Measurements from ENCODE around the gene ZFYVE27.
"Not testable (repeated sequence)": the region's sequence is repeated elsewhere in the genome, so short reads cannot be mapped to it uniquely, and the experiment has no call there.

Gene ZFYVE27, protein sequence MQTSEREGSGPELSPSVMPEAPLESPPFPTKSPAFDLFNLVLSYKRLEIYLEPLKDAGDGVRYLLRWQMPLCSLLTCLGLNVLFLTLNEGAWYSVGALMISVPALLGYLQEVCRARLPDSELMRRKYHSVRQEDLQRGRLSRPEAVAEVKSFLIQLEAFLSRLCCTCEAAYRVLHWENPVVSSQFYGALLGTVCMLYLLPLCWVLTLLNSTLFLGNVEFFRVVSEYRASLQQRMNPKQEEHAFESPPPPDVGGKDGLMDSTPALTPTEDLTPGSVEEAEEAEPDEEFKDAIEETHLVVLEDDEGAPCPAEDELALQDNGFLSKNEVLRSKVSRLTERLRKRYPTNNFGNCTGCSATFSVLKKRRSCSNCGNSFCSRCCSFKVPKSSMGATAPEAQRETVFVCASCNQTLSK

DNA sequence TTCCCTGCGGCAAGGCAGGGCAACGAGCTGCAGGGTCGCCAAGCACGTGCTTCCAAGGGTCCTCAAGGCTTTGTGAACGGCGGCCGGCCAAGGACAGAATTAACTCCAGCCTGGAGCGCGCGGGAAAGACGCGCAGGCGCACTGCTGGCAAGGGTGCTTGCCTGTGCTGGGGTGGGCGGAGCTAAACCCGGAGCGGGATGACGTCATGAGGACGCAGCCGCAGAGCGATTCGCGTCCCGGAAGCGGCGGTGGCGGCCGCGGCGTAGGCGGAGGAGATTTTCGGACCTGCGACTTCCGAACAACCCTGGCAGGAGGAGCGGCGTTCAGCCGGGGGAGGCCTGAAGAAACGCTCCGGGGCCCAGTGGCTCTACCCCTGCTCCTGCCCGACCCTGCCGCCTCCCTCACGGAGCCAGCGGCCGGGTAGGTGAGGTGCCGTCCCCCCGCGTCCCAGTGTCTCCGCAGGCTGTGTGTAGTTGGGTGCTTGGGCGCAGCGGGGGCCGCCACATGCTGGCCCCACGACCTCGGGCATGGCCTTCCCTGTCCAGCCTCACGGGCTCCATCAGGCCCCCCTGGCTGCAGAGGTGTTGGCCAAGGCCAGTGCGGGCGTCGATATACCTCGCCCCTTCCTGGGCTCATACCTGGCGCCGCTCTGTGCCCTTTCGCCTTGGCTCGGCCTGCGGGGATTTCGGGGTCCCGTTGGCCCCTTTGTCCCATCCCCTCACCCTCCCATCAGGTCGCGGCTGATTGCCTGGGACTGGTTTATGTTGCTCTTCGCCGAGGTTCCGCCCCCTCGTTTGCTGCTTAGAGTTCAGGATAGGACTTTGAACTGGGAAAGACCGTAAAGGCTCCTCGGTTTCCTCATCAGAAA is at the start of gene ZFYVE27:
TSS of gene ZFYVE27 (plus strand) at position 227 of the 868 bp plus-strand sequence. CDS start 1,350 bp downstream, outside the sequence.
- no peak for TF ChIP-seq Cebpa-rat (IDR thresholded peaks at IDR 0.05)
- Histone ChIP-seq H4K20me1 (peaks cover 35 to 50% (median 47%) of the 10 kb centered on the region in 11 experiments; a peak in 21 of 22 replicates), H3K4me2 (peak within 1 kb of the TSS; percentile 88 to 98 (median 96)), H3K9ac (peak within 1 kb of the TSS; percentile 87 to 97 (median 92)), H3K27ac (peak within 1 kb of the TSS; percentile 85 to 95 (median 89)), H3K4me3 (peak within 1 kb of the TSS; percentile 78 to 100 (median 89)), H3K27me3 (no peaks in the 10 kb centered on the region), H3K9me3 (replicated peaks in 1 of 11) (peaks cover 0 to 11% (median 5%) of the 10 kb centered on the region in 11 experiments; a peak in 9 of 22 replicates), H3K4me1 (peaks cover 49 to 59% (median 55%) of the 10 kb centered on the region in 10 experiments), H3K36me3 (peaks cover 21 to 37% (median 27%) of the 10 kb centered on the region in 11 experiments; a peak in 20 of 22 replicates)

DNA sequence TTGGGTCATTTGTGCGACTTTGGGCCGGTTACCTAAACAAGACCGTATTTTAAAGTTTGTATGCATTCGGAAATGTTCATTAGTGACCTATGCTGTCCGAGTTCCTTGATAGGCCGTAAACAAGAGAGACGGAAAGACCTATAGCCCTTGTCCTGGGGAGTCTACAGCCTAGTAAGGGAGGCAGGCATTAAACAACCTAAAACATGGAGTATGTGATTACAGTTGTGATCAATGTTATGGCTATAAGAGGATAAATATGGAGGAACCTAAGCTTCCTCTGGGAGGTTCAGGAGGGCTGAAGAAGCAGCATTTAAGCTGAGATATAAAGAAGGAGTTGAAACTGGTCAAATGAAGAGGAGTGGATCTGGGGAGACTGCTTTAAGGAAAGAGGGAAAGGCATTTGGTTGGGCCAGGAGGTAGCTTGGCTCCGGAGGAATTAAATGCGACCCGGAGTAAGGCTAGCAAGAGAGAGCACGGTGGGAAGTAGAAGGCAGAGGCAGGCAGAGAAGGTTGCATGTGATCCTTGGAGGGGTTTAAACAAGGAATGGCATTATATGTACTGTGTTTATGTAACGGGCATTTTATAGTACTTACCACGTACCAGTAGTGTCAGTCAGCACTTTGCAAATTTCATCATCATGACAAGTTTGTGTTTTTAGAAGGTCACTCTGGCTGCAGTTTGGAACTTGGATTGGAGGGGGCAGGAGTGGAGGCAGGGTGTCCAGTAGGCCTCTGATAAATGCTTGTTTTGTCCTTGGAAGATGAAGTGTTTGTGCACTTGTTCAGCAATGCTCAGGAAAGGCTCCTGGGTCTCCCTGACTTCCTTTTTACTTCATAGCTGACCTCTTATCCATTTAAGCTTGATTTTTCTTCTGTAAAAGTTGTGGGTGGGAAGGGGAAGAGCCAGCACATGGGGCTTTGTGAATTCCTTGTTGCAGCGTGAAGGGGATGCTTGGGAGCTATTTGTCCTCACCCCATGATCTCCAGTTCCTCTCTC is 48.8 kb upstream of the ZFYVE27 start:
- peak overlapping the region; percentile 83 to 98 (median 96) for H3K4me2 ChIP-seq
- no peak for TF ChIP-seq Cebpa-rat (IDR thresholded peaks at IDR 0.05)
- H3K4me1 ChIP-seq, result peaks cover 42 to 78% (median 58%) of the 10 kb centered on the region in 10 experiments
- no peaks in the 10 kb centered on the region for H3K36me3 ChIP-seq
- H3K27ac ChIP-seq, result peak overlapping the region; percentile 57 to 86 (median 67)
- H4K20me1 ChIP-seq, result peaks cover 0 to 34% (median 0%) of the 10 kb centered on the region in 11 experiments; a peak in 6 of 22 replicates
- H3K27me3 ChIP-seq, result no peaks in the 10 kb centered on the region
- peak overlapping the region; percentile 49 to 82 (median 75); a peak in 21 of 22 replicates for H3K9ac ChIP-seq
- peak overlapping the region; percentile 62 to 83 (median 72); a peak in 19 of 20 replicates for H3K4me3 ChIP-seq
- H3K9me3 ChIP-seq (replicated peaks in 1 of 11), result peaks cover 0 to 2% (median 0%) of the 10 kb centered on the region in 11 experiments; a peak in 2 of 22 replicates

DNA sequence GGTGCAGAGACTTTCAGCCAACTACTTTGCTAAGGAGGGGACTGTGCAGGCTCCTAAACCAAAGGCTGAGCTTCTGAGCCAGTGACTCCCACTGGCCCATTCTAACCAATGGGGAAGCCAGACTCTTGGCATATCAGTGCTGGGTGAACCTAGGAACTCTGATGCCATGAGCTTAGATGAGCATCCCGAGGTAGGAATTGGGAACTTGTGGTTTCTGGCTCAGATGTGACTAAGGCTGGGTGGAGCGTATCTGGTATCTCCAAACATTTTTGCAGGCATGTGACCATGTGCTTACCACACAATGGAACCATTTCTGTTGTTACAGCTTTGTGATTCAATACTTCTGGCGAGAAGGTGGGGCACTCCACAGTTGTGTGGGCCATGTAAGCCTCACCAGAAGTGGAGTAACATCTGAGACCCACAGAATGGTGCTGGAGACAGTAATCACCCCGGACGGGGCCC is 47.3 kb upstream of the ZFYVE27 start:
- Histone ChIP-seq H3K4me2 (peak overlapping the region in 6 of 11 experiments; percentile 12 to 98 (median 87); a peak in 11 of 22 replicates), H3K4me3 (no peak overlapping the region), H3K9me3 (replicated peaks in 1 of 11) (peaks cover 0 to 9% (median 0%) of the 10 kb centered on the region in 11 experiments; a peak in 3 of 22 replicates), H3K9ac (peak overlapping the region in 4 of 11 experiments; percentile 6 to 80 (median 66); a peak in 5 of 22 replicates), H3K27me3 (no peaks in the 10 kb centered on the region), H3K27ac (peak overlapping the region in 6 of 11 experiments; percentile 39 to 86 (median 80); a peak in 11 of 22 replicates), H3K4me1 (peaks cover 32 to 63% (median 46%) of the 10 kb centered on the region in 10 experiments), H4K20me1 (peaks cover 0 to 20% (median 0%) of the 10 kb centered on the region in 11 experiments; a peak in 3 of 22 replicates), H3K36me3 (no peaks in the 10 kb centered on the region)
- TF ChIP-seq Cebpa-rat (IDR thresholded peaks at IDR 0.05), result no peak

DNA sequence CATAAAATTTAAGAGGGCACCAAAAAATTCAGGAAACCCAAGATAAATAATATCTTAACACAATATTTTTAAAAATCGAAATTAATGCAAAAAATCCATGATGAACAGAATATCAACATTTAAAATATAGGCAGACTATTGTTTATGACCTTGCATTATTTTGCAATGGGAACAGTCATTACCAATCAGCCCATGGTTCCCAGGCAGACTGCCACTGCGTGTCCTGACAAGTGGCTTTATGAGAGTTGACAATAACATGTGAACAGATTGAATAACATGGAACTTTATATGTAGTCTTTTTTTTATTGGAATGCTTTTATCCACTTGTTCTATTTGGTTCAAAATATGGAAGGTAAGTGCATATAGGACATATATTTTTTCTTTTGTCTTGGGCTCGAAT is 46.8 kb upstream of the ZFYVE27 start:
- Histone ChIP-seq H3K4me2 (peak overlapping the region in 6 of 11 experiments; percentile 12 to 98 (median 87); a peak in 9 of 22 replicates), H3K9me3 (replicated peaks in 1 of 11) (peaks cover 0 to 9% (median 0%) of the 10 kb centered on the region in 11 experiments; a peak in 3 of 22 replicates), H3K9ac (peak overlapping the region in 4 of 11 experiments; percentile 6 to 63 (median 62); a peak in 5 of 22 replicates), H3K36me3 (no peaks in the 10 kb centered on the region), H3K27ac (peak overlapping the region in 6 of 11 experiments; percentile 39 to 86 (median 80); a peak in 10 of 22 replicates), H3K4me1 (peaks cover 27 to 57% (median 41%) of the 10 kb centered on the region in 10 experiments), H4K20me1 (peaks cover 0 to 14% (median 0%) of the 10 kb centered on the region in 11 experiments; a peak in 3 of 22 replicates), H3K27me3 (no peaks in the 10 kb centered on the region), H3K4me3 (no peak overlapping the region)
- no peak for TF ChIP-seq Cebpa-rat (IDR thresholded peaks at IDR 0.05)

DNA sequence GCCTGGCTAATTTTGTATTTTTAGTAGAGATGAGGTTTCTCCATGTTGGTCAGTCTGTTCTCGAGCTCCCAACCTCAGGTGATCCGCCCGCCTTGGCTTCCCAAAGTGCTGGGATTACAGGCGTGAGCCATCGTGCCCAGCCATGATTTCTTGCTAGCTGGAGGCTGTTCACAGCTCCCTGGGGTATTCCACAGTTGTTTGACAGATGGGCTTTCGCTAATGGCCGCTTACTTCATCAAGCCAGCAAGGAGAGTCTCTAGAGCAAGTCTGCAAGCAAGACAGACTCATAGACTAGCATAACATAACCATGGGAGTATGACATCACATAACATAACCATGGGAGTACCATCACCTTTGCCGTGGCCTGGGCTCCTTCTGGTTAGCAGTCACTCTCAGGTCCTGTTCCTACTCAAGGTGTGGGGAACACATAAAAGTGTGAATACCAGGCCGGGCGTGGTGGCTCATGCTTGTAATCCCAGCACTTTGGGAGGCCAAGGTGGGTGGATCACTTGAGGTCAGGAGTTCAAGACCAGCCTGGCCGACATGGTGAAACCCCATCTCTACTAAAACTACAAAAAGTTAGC is 38.8 kb upstream of the ZFYVE27 start:
- not testable (repeated sequence) for H3K9ac ChIP-seq

DNA sequence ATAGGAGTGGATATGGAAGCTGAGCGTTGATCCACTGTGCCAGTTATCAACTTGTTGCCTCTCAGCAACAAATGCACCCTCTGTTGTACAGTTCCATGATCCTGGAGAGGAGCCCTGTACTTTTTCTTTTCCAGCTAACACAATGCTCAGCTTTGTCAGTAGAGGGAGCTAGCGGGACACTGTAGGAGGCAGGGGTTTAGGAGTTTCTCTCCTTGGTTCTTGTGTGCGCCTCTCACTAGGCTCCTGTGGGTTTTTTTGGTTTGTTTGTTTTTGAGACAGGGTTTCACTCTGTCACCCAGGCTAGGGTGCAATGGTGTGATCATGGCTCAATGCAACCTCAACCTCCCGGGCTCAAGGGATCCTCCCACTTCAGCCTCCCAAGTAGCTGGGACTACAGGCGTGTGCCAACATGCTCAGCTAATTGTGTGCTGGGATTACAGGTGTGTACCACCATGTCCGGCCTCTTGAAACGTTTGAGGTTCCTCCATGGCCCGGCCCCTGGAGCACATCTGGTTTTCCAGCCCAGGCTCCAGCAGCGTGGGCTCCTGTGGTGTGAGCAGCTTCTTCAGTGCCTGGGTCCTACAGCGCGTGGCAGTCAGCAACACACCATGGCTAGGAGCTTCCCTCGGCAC is 35.4 kb upstream of the ZFYVE27 start:
- Histone ChIP-seq H3K4me3 (no peak overlapping the region), H3K4me2 (peak overlapping the region in 6 of 11 experiments; percentile 7 to 65 (median 24); a peak in 6 of 22 replicates), H4K20me1 (no peaks in the 10 kb centered on the region), H3K36me3 (no peaks in the 10 kb centered on the region), H3K9ac (no peak overlapping the region), H3K4me1 (peaks cover 13 to 34% (median 24%) of the 10 kb centered on the region in 10 experiments), H3K27ac (no peak overlapping the region), H3K9me3 (replicated peaks in 1 of 11) (no peaks in the 10 kb centered on the region; a peak in 1 of 22 replicates), H3K27me3 (no peaks in the 10 kb centered on the region)
- no peak for TF ChIP-seq Cebpa-rat (IDR thresholded peaks at IDR 0.05)

More for the DNA sequence above, 38.8 kb upstream of the ZFYVE27 start:
- not testable (repeated sequence) for H3K27ac ChIP-seq; H3K4me3 ChIP-seq; H3K36me3 ChIP-seq; H3K27me3 ChIP-seq; H4K20me1 ChIP-seq; H3K4me2 ChIP-seq; H3K9me3 ChIP-seq (replicated peaks in 1 of 11)
- H3K4me1 ChIP-seq, result peaks cover 5 to 12% (median 6%) of the 10 kb centered on the region in 10 experiments; a peak in 16 of 20 replicates
